Suppressor macrophage (primary cell): Measurements from ENCODE around the gene KIR3DL3.
"Not testable (repeated sequence)": the region's sequence is repeated elsewhere in the genome, so short reads cannot be mapped to it uniquely, and the experiment has no call there.

Experiments
- DNase-seq, 4 experiments: peaks; one replicate each; pipeline ENCODE4 v3.0.0-alpha.2; 2020 to 2022
- total RNA-seq, 17 experiments: gene quantifications; one replicate each; lab custom pipeline; 2026; ENCODE audit warnings: mixed read lengths in 6 of 17, inconsistent platforms in 3 of 17; lab: John Stamatoyannopoulos, UW

Gene KIR3DL3
- total RNA-seq = 0 to 1.2 (median 0) reads per million in 17 experiments

- DNase-seq = no peak
Measured at GRCh38 chr19:54724142-54724541, at the start of gene KIR3DL3. KIR3DL3 (plus strand) TSS chr19:54724442; CDS start chr19:54724497, 55 bp downstream.

- DNase-seq = peak; percentile 64 to 83 (median 76)
Measured at GRCh38 chr19:54676210-54676834, 47.9 kb upstream of the KIR3DL3 start.

- DNase-seq = no peak
Measured at GRCh38 chr19:54677217-54677616, 47.0 kb upstream of the KIR3DL3 start.

- not testable (repeated sequence) for DNase-seq
Measured at GRCh38 chr19:54681596-54681995, 42.6 kb upstream of the KIR3DL3 start.

GRCh38 chr19:54682306-54682856 lies 41.9 kb upstream of the KIR3DL3 start:
- DNase-seq = peak; percentile 36 to 67 (median 40)

GRCh38 chr19:54684527-54684926 lies 39.7 kb upstream of the KIR3DL3 start:
- peak; percentile 77 to 91 (median 82) for DNase-seq

- peak; percentile 13 to 46 (median 32) for DNase-seq
Measured at GRCh38 chr19:54691582-54692297, 32.5 kb upstream of the KIR3DL3 start.

GRCh38 chr19:54692298-54692615 lies 32.0 kb upstream of the KIR3DL3 start:
- no peak for DNase-seq

GRCh38 chr19:54694648-54695047 lies 29.6 kb upstream of the KIR3DL3 start:
- peak in 3 of 4 experiments; percentile 21 to 38 (median 38) for DNase-seq

- peak in 1 of 4 experiments; percentile 17 for DNase-seq
Measured at GRCh38 chr19:54696117-54696548, 28.1 kb upstream of the KIR3DL3 start.

GRCh38 chr19:54696766-54697165 lies 27.5 kb upstream of the KIR3DL3 start:
- no peak for DNase-seq

GRCh38 chr19:54697716-54698115 lies 26.5 kb upstream of the KIR3DL3 start:
- not testable (repeated sequence) for DNase-seq

GRCh38 chr19:54704928-54705327 lies 19.3 kb upstream of the KIR3DL3 start:
- DNase-seq = no peak

GRCh38 chr19:54707962-54708361 lies 16.3 kb upstream of the KIR3DL3 start:
- DNase-seq = no peak

- DNase-seq = no peak
Measured at GRCh38 chr19:54708781-54709180, 15.5 kb upstream of the KIR3DL3 start.

GRCh38 chr19:54709212-54709948 lies 14.9 kb upstream of the KIR3DL3 start:
- DNase-seq = no peak

GRCh38 chr19:54709956-54710355 lies 14.3 kb upstream of the KIR3DL3 start:
- not testable (repeated sequence) for DNase-seq

- no peak for DNase-seq
Measured at GRCh38 chr19:54724644-54725043, 402 bp downstream of the KIR3DL3 start.

- DNase-seq = no peak
Measured at GRCh38 chr19:54725321-54725720, 1.1 kb downstream of the KIR3DL3 start.

GRCh38 chr19:54727562-54727961 lies 3.3 kb downstream of the KIR3DL3 start:
- DNase-seq = no peak

- no peak for DNase-seq
Measured at GRCh38 chr19:54728167-54728566, 3.9 kb downstream of the KIR3DL3 start.

- DNase-seq = no peak
Measured at GRCh38 chr19:54729416-54730188, 5.4 kb downstream of the KIR3DL3 start.
